Testis (tissue), 3 donors: ENCODE measurements around the gene TMEM11. TPM values are rescaled to one million over a fixed set of nuclear protein-coding genes. Genes with fewer than 3 reads are reported as not detected.

Experiments
- DNase-seq: peaks from one replicate; pipeline ENCODE4 v3.0.0-alpha.2; 2019
- H3K27ac ChIP-seq, 2 donors: fragments of 200-600 bp; sonication (generic); one replicate each; pipeline ENCODE4 v1.5.1; 2019
- H3K27me3 ChIP-seq: fragments of 200-600 bp; sonication (generic); one replicate; pipeline ENCODE4 v1.5.1; 2019
- H3K36me3 ChIP-seq: fragments of 200-600 bp; sonication (generic); one replicate; pipeline ENCODE4 v1.5.1; 2017; ENCODE audit warnings: low read depth; ENCODE audit errors: missing control alignments
- H3K4me1 ChIP-seq: fragments of 200-600 bp; sonication (generic); one replicate; pipeline ENCODE4 v1.5.1; 2019
- H3K4me3 ChIP-seq, 2 donors: fragments of 200-600 bp; sonication (generic); one replicate each; pipeline ENCODE4 v1.5.1; 2017 to 2019
- H3K9me3 ChIP-seq: fragments of 200-600 bp; sonication (generic); one replicate; pipeline ENCODE4 v1.5.1; 2017
- POLR2A ChIP-seq: fragments of 450-650 bp; IDR thresholded peaks from one replicate; pipeline ENCODE4 v1.6.1; 2017; ENCODE audit warnings: antibody characterized with exemption, mild to moderate bottlenecking, moderate library complexity
- WGBS, 2 donors: methylation state at CpG; one replicate each; pipeline ENCODE4 v1.1.5; 2018; 5-methylcytosine and 5-hydroxymethylcytosine counted together
- intact Hi-C: fragments of 100-400 bp; cut with DNase I; formaldehyde crosslinking; loops from one replicate; pipeline ENCODE4 v1.15.1; 2023; ENCODE audit warnings: low total_unique reads
- polyA plus RNA-seq: library from polyadenylated mRNA; stranded (reverse); fragments of 350-450 nt; fragmentation: Illumina TruSeq; extraction: RNeasy Lipid Tissue Mini Kit (QIAGEN cat#74804); gene quantifications from one replicate; pipeline ENCODE4 v1.2.3, GENCODE V29; 2014; ENCODE audit warnings: low read depth, low replicate concordance; ENCODE audit not compliant: insufficient read depth
- total RNA-seq, 2 donors: library from RNA; depleted of rRNA; stranded (reverse); fragments of >200 nt; gene quantifications; one replicate each; pipeline ENCODE4 v1.2.3, GENCODE V29; 2016
- TF ChIP-seq, protein P1 (sequence below), 3 experiments: fragments of 450-650 bp in 2 of 3; fragments of 200-600 bp in 1 of 3; sonication (generic) in 1 of 3; IDR thresholded peaks; one replicate each; pipeline ENCODE4 v1.5.1; 2016 to 2019; ENCODE audit warnings: antibody characterized with exemption in 3 of 3, mild to moderate bottlenecking in 2 of 3, moderate library complexity in 1 of 3

Gene TMEM11
- total and polyA plus RNA-seq, 3 donors from 2014 or later, result 38.9 to 55.2 (median 53.4) TPM

DNA sequence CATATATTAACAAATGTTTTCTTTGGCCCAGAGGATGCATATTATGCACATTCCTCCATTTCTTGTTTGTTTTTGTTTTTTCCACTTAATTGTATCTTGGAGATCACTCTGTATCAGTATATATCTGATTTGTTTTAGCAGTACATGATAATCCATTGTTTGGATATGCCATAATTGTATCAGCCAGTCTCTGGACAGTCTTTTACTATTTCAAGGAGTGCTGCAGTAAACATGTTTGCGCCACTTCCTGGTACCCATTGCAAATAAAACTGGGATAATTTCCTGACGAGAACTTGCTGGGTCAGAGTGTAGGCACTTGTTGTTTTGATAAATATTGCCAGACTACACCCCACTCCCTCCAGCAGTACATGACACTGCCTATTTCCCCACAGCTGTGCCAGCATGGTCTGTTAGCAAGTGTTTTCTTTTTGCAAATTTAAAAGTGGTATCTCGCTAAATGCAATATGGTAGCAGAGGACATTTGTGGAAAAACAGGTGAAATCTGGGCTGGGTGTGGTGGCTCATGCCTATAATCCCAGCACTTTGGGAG is 4.9 kb upstream of the TMEM11 start:
- WGBS, 2 donors, result 88 to 91% methylated on average over 3 of the region's 3 CpGs
- TF ChIP-seq, protein P1, sequence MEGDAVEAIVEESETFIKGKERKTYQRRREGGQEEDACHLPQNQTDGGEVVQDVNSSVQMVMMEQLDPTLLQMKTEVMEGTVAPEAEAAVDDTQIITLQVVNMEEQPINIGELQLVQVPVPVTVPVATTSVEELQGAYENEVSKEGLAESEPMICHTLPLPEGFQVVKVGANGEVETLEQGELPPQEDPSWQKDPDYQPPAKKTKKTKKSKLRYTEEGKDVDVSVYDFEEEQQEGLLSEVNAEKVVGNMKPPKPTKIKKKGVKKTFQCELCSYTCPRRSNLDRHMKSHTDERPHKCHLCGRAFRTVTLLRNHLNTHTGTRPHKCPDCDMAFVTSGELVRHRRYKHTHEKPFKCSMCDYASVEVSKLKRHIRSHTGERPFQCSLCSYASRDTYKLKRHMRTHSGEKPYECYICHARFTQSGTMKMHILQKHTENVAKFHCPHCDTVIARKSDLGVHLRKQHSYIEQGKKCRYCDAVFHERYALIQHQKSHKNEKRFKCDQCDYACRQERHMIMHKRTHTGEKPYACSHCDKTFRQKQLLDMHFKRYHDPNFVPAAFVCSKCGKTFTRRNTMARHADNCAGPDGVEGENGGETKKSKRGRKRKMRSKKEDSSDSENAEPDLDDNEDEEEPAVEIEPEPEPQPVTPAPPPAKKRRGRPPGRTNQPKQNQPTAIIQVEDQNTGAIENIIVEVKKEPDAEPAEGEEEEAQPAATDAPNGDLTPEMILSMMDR (IDR thresholded peaks at IDR 0.05), result no peak
- no peak for TF ChIP-seq POLR2A
- Histone ChIP-seq H3K36me3 (no peaks in the 10 kb centered on the region), H3K27ac (no peak overlapping the region), H3K4me3 (no peak overlapping the region), H3K9me3 (no peaks in the 10 kb centered on the region), H3K4me1 (peaks cover 9% of the 10 kb centered on the region), H3K27me3 (no peaks in the 10 kb centered on the region)
- intact Hi-C loops, result no loop called here
- no peak for DNase-seq

DNA sequence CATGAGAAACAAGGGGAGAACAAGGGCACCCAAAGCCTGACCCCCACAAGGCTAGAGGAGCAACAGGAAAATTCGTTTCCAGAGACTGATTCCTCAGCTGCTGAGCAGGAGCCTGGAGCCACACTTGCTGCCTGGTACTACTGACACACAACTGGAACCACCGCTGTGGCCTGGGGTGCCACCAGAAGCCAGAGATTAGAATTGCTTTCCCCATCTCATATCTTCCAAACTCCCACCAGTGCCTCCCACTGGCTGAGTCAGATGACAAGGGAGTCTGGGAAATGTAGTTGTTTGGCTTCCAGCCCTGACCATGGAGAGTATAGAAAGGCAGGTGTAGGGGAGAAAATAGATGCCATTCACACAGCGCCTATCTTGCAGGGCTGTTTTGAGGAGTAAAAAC is 4.1 kb upstream of the TMEM11 start:
- no peak for DNase-seq

DNA sequence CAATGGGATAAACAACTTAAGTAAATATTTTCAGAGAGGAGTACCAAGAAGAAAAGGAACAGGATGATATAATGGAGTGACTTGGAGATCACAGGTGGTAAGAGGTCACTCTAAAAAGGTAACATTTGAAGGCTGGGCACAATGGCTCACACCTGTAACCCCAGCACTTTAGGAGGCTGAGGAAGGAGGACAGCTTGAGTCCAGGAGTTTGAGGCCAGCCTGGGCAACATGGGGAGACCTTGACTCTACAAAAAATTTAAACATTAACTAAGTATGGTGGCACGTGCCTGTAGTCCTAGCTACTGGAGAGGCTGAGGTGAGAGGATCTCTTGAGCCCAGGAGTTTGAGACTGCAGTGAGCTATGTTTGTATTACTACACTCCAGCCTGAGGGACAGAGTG is 3.4 kb upstream of the TMEM11 start:
- Histone ChIP-seq H3K36me3 (no peaks in the 10 kb centered on the region), H3K27ac (no peak overlapping the region), H3K9me3 (no peaks in the 10 kb centered on the region), H3K4me3 (no peak overlapping the region), H3K27me3 (no peaks in the 10 kb centered on the region), H3K4me1 (peaks cover 17% of the 10 kb centered on the region)
- no peak for TF ChIP-seq POLR2A
- DNase-seq, result no peak
- intact Hi-C loops, result no loop called here
- 80 to 84% methylated on average over 1 of the region's 1 CpG for WGBS, 2 donors

More for the DNA sequence above, 4.1 kb upstream of the TMEM11 start:
- H3K27me3 ChIP-seq, result no peaks in the 10 kb centered on the region
- WGBS, 2 donors, result 70 to 75% methylated on average over 3 of the region's 3 CpGs
- TF ChIP-seq POLR2A, result no peak
- TF ChIP-seq, protein P1 (IDR thresholded peaks at IDR 0.05), result no peak
- H3K9me3 ChIP-seq, result no peaks in the 10 kb centered on the region
- intact Hi-C loops, result no loop called here
- no peak overlapping the region for H3K4me3 ChIP-seq
- no peak overlapping the region for H3K27ac ChIP-seq
- H3K36me3 ChIP-seq, result no peaks in the 10 kb centered on the region
- peaks cover 10% of the 10 kb centered on the region for H3K4me1 ChIP-seq

DNA sequence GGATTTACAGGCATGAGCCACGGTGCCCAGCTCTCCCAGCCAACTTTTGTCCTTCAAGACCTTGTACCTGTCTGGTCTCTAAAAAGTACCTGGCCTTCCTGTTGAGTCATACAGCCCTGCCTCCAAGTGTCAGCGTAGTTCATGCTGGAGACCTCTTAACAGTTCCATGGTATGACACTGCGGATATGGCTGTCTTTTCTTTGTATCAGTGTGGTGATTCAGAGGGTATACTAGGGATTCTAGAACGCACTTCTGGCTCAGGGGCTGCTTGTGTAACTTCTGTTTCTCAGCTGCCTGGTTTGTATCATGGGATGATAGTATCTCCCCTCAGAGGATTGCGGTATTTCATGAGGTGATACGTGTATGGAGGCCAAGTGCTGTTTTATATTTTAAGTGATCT is 2.0 kb upstream of the TMEM11 start:
- Histone ChIP-seq H3K27ac (no peak overlapping the region), H3K4me3 (no peak overlapping the region), H3K9me3 (no peaks in the 10 kb centered on the region), H3K4me1 (peaks cover 31% of the 10 kb centered on the region), H3K36me3 (no peaks in the 10 kb centered on the region), H3K27me3 (no peaks in the 10 kb centered on the region)
- DNase-seq, result no peak
- intact Hi-C loops, result no loop called here
- TF ChIP-seq, protein P1 (IDR thresholded peaks at IDR 0.05), result no peak
- TF ChIP-seq POLR2A, result no peak
- WGBS, 2 donors, result 74 to 90% methylated on average over 6 of the region's 6 CpGs

DNA sequence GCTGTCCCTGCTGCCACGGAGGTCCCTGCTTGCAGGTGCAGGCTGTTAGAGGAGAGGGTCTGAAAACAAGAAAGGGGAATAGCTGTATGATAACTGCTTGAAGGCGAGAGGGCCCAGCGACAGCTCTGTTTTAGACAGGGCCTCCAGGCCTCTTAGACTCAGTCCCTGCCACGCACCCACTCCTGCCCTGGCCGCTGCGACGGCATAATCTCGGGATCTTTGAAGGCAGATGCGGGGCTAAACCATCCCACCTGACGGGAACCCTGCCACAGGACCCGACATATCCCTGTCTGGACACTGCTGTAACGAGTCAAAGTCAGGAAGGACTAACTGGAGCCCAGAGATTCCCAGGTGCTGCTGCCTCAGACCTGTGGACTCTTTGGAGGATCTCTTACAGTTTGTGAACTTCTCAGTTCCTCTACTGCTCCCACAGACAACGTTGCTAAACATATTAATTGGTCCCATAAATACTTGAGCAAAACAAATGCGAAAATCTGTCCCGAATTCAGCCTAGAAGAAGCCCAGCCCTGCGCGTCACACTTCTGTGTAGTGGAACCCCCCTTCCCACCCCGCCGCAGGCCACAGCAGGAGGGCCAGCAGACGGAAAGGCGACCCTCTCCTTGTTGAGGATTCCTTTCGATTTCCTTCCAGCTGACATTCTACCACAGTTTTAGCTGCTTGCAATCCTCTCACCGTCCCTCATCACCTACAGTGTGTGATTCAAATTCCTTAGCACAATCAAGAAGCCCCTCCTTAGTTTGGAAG is 998 bp upstream of the TMEM11 start:
- DNase-seq, result no peak
- Histone ChIP-seq H3K27ac (peak overlapping the region; percentile 92 to 96), H3K27me3 (no peaks in the 10 kb centered on the region), H3K4me1 (peaks cover 41% of the 10 kb centered on the region), H3K36me3 (no peaks in the 10 kb centered on the region), H3K4me3 (peak overlapping the region; percentile 92 to 95), H3K9me3 (no peaks in the 10 kb centered on the region)
- 4 to 12% methylated on average over 21 to 23 of the region's 23 CpGs for WGBS, 2 donors
- TF ChIP-seq, protein P1 (IDR thresholded peaks at IDR 0.05), result no peak
- no peak for TF ChIP-seq POLR2A
- intact Hi-C loops, result no loop called here
